NT2/D1 (cell line): ENCODE measurements around the gene PDE9A.

ENCODE experiments used
- SUZ12 ChIP-seq: IDR thresholded peaks from 2 replicates; pipeline ENCODE4 v1.6.1; 2011; ENCODE audit not compliant: insufficient read length, insufficient read depth; ENCODE audit errors: extremely low read depth
- YY1 ChIP-seq: IDR thresholded peaks from 2 replicates; pipeline ENCODE4 v1.6.1; 2011; ENCODE audit not compliant: insufficient read length, insufficient read depth
- ZNF274 ChIP-seq: IDR thresholded peaks from 2 replicates; pipeline ENCODE4 v1.6.1; 2011; ENCODE audit warnings: mild to moderate bottlenecking, low read depth, low read length

- TF ChIP-seq YY1 (no peak), SUZ12 (no peak), ZNF274 (no peak)
Observed at GRCh38 chr21:42624095-42624790, 29.2 kb upstream of the PDE9A start.
